T-helper 2 cell treated with Interferon-gamma antibody and Interleukin-4, amounts not matched to agents 100 ng/mL and 5 ng/mL, for 36 hours (primary cell): ENCODE data around the gene CLSTN3. TPM values are rescaled to one million over a fixed set of nuclear protein-coding genes. Genes with fewer than 3 reads are reported as not detected.
"Not testable (repeated sequence)": the region's sequence is repeated elsewhere in the genome, so short reads cannot be mapped to it uniquely, and the experiment has no call there.

Experiments used
- intact Hi-C: fragments of 100-400 bp; cut with micrococcal nuclease; formaldehyde crosslinking; loops from one replicate; pipeline ENCODE4 v1.15.1; 2023
- total RNA-seq: library from RNA; stranded (reverse); gene quantifications from 2 replicates; pipeline ENCODE4 v1.2.3, GENCODE V29; 2022

The CLSTN3 gene
- total RNA-seq, 1 donor from 2014 or later = 80.3 TPM

GRCh38 chr12:7102582-7102981 is 27.6 kb upstream of the CLSTN3 start:
- intact Hi-C loops = no loop called here

- intact Hi-C loops = no loop called here
These were observed 26.2 kb upstream of the CLSTN3 start for GRCh38 chr12:7103837-7104584.

GRCh38 chr12:7106082-7106481 is 24.1 kb upstream of the CLSTN3 start:
- intact Hi-C loops = no loop called here

GRCh38 chr12:7107181-7107580 is 23.0 kb upstream of the CLSTN3 start:
- intact Hi-C loops = not testable (repeated sequence)

- intact Hi-C loops = loop anchor here (1.0 to 2.0 kb wide), 6 partner anchors 15 to 239 kb away; partner anchors contain the start of genes C12orf57, C1R, CLSTN3 and EMG1
These were observed 22.6 kb upstream of the CLSTN3 start for GRCh38 chr12:7107636-7108002.

- intact Hi-C loops = loop anchor here (1.0 to 2.0 kb wide), 6 partner anchors 15 to 239 kb away; partner anchors contain the start of genes C12orf57, C1R, CLSTN3 and EMG1
These were observed 22.0 kb upstream of the CLSTN3 start for GRCh38 chr12:7108003-7108795.

GRCh38 chr12:7108796-7109571 is 21.2 kb upstream of the CLSTN3 start, which contains the start of gene C1RL:
Gene C1RL, minus strand, starts transcription at chr12:7109214. Its CDS starts 34 bp downstream, at chr12:7109180.
- intact Hi-C loops = loop anchor here (1.0 to 2.0 kb wide), 7 partner anchors 16 to 240 kb away; partner anchors contain the start of genes C12orf57, C1R, CLSTN3 and EMG1

GRCh38 chr12:7109572-7109920 is 20.6 kb upstream of the CLSTN3 start:
- intact Hi-C loops = loop anchor here (1.0 to 2.0 kb wide), 3 partner anchors 17 to 241 kb away; partner anchors contain the start of gene C1R

GRCh38 chr12:7110661-7111060 is 19.5 kb upstream of the CLSTN3 start:
- intact Hi-C loops = no loop called here

GRCh38 chr12:7112041-7112440 is 18.1 kb upstream of the CLSTN3 start:
- intact Hi-C loops = no loop called here

GRCh38 chr12:7113389-7113871 is 16.7 kb upstream of the CLSTN3 start:
- intact Hi-C loops = loop anchor here (1.0 kb wide), 2 partner anchors 169 to 189 kb away; partner anchors contain the start of gene C12orf57

GRCh38 chr12:7114008-7114407 is 16.2 kb upstream of the CLSTN3 start:
- intact Hi-C loops = no loop called here

GRCh38 chr12:7114851-7115250 is 15.3 kb upstream of the CLSTN3 start:
- intact Hi-C loops = no loop called here

- intact Hi-C loops = no loop called here
These were observed 14.0 kb upstream of the CLSTN3 start for GRCh38 chr12:7116196-7116595.

- intact Hi-C loops = no loop called here
These were observed 13.3 kb upstream of the CLSTN3 start for GRCh38 chr12:7116916-7117315.

GRCh38 chr12:7117670-7118069 is 12.5 kb upstream of the CLSTN3 start:
- intact Hi-C loops = no loop called here

- intact Hi-C loops = no loop called here
These were observed 11.3 kb upstream of the CLSTN3 start for GRCh38 chr12:7118881-7119280.

- intact Hi-C loops = no loop called here
These were observed 10.0 kb upstream of the CLSTN3 start for GRCh38 chr12:7120166-7120565.

- intact Hi-C loops = no loop called here
These were observed 8.8 kb upstream of the CLSTN3 start for GRCh38 chr12:7121324-7121723.

- intact Hi-C loops = no loop called here
These were observed 7.1 kb upstream of the CLSTN3 start for GRCh38 chr12:7122811-7123769.
